MG63 (cell line): ENCODE results near the gene GRID1. TPM values are rescaled to one million over a fixed set of nuclear protein-coding genes. Genes with fewer than 3 reads are reported as not detected.

Experiments
- DNase-seq: peaks from one replicate; pipeline ENCODE4 v3.0.0-alpha.2; 2020
- H3K27me3 ChIP-seq: fragments of 250-450 bp; sonication (Bioruptor Pico); 2 replicates; pipeline ENCODE4 v1.5.1; 2020; ENCODE audit warnings: mild to moderate bottlenecking, moderate library complexity
- H3K36me3 ChIP-seq: fragments of 250-450 bp; sonication (Bioruptor Pico); 2 replicates; pipeline ENCODE4 v1.5.1; 2020; ENCODE audit warnings: mild to moderate bottlenecking, moderate library complexity
- H3K4me3 ChIP-seq: fragments of 250-450 bp; sonication (Bioruptor Pico); 2 replicates; pipeline ENCODE4 v1.5.1; 2020; ENCODE audit warnings: mild to moderate bottlenecking, moderate library complexity
- H3K9me3 ChIP-seq: fragments of 250-450 bp; sonication (Bioruptor Pico); 2 replicates; pipeline ENCODE4 v1.5.1; 2020; ENCODE audit warnings: mild to moderate bottlenecking, moderate library complexity
- total RNA-seq: library from RNA; depleted of rRNA; stranded (reverse); fragments of >200 nt; shearing (Covaris generic); gene quantifications from 2 replicates; pipeline ENCODE4 v1.2.3, GENCODE V29; 2014; ENCODE audit warnings: low replicate concordance

GRID1 gene
- total RNA-seq, 1 experiment from 2014 or later, result 0.10 TPM

DNA sequence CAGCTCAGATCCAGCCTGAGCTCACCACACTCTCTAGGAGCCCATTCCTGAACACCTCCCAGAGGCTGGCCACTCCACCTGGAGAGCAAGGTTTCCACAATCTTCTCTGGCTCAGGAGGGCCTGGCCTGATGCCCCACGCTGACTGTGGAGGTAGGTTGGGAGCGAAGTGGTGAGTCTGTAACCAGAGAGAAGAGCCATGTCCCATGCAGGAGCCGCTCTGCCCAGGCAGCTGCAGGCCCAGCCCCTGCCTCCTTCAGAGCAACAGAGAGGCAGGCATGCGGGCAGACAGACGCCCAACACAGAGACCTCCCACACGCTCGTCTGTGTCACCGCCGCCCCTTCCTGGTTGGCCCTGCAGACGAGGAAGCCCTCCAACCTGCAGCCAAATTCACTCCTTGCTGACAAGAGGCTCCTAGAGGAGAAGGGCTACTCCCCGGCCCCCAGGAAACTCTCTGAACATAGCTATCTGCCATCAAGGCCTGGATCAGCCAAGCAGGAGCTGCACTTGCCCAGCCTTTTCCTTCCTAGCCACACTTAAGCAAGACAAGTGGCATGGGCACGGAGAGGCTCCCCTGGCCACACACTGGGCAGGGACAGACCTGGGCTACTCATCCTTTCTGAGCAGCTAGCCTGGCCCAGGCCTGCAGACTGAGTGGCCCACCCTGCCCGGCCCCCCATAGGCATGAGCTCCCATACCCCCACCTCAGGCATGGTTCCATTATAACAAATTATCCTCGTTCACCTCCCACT, 101.9 kb downstream of the GRID1 start:
- Histone ChIP-seq H3K4me3 (no peak overlapping the region), H3K9me3 (no peaks in the 10 kb centered on the region), H3K27me3 (no peaks in the 10 kb centered on the region), H3K36me3 (no peaks in the 10 kb centered on the region)
- DNase-seq, result no peak

DNA sequence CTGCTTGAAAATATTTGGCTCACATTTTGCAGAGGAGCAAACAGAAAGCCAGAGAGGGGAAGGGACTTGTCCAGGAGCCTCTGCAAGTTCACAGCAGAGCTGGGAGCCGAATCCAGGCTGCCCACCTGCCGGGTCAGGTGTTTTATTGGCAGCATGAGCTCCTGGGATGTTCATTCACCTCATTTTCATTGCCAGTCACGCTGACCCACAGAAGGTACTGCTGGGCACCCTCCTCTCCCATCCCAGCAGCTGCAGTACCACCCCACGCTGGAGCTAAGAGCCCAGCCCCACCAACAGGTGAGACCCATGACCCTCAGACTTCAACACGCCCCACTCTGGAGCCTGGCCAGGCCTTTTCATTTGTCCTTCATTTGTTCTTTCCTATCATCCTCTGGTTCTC, 102.7 kb downstream of the GRID1 start:
- Histone ChIP-seq H3K36me3 (no peaks in the 10 kb centered on the region), H3K4me3 (no peak overlapping the region), H3K9me3 (no peaks in the 10 kb centered on the region), H3K27me3 (no peaks in the 10 kb centered on the region)
- no peak for DNase-seq

DNA sequence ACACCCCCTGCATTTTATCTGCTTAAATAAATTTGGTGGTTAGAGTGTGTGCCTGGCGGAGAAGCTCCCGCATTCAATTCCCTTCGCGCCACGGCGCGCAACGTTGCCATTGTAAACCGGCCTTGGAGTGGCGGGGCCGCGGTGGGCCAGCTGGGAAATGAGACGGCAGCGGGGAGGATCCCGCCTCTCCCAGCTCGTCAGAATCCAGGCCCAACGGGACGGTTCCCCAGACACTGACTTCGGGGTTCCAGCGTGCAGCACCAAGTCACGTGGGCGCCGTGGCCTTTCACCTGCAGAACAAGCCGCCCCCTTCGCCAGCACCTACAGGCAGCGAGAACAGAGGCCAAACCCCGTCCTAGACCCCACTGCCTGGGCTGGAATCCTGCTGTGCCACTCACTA, 103.4 kb downstream of the GRID1 start:
- no peak overlapping the region for H3K4me3 ChIP-seq
- DNase-seq, result no peak
- H3K9me3 ChIP-seq, result no peaks in the 10 kb centered on the region
- H3K36me3 ChIP-seq, result no peaks in the 10 kb centered on the region
- H3K27me3 ChIP-seq, result no peaks in the 10 kb centered on the region

DNA sequence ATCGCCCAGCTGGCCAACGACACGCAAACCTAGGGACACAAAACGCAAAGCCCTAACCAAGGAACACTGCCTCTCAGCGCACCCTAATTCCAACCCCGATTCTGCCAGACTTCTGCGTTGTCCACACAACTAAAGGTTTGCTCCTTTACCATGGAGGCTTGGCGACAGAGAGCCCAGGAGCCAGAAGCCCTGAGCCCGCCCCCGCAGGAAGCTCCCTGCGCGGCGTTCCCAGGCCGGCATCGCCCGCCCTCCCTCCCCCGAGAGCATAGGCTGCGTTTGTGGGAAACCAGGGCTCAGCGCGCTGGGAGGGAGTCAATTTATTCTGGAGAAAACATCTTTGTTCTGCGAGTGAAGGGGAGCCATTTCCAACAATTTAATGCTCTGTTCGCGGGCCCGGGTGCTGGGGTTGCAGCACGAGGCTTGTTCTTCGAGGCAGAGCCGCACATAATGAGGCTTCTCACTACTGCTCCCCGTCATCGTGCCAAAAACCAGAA, 103.9 kb downstream of the GRID1 start:
- Histone ChIP-seq H3K4me3 (no peak overlapping the region), H3K9me3 (no peaks in the 10 kb centered on the region), H3K36me3 (no peaks in the 10 kb centered on the region), H3K27me3 (no peaks in the 10 kb centered on the region)
- DNase-seq, result no peak

DNA sequence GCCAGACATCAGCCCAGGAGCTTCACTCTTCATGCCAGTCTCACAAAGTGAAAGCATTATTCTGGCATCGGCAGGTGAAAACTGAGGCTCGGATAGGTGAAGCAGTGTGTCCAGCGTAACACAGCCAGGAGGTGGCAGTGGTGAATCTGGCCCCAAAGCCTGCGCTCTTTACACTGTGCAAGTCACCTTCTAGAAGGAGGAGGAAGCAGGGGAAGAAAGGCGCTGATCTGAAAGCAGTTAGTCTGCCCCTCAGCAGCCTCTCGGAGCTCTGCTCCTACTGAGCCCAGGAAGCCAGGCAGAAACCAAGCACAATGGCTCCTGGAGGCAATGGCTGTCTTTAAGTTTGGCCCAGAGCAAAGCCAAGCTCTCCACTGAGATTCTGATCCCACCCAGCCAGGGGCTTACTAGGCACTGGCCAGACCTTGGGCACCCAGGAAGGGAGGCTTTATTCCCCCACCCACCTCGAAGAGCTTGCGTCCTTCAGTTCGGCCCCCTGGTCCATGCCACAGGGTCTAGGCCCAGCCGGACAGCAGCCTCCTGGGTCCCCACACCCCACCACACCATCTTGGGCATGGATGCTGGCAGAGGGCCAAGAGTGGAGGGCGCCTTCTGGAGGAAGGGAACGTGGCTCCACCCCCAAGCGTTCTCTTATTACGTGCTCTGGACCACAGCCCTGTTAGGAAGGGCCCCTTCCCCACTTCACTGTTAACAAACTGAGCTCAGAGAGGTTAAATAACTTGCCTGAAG, 104.5 kb downstream of the GRID1 start:
- Histone ChIP-seq H3K4me3 (no peak overlapping the region), H3K9me3 (no peaks in the 10 kb centered on the region), H3K36me3 (no peaks in the 10 kb centered on the region), H3K27me3 (no peaks in the 10 kb centered on the region)
- no peak for DNase-seq

DNA sequence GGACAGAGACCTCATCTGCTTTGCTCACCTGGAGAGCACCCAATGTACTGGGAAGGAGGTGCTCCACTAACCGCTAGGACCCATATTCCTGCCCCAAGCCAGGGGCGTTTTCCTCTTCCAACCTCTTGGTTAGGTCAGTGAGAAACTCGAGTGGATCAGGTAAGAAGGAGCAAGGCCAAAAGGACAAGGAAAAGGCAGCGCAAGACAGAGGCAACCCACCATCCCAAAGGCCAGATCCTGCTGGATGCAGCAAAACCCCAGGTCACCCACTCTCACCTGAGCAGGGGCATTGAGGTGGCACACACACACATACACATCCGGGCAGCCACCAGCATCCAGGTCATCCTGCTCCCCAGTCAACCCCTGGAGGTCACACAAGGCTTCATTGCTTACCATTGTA, 105.1 kb downstream of the GRID1 start:
- no peaks in the 10 kb centered on the region for H3K9me3 ChIP-seq
- H3K4me3 ChIP-seq, result no peak overlapping the region
- no peaks in the 10 kb centered on the region for H3K27me3 ChIP-seq
- H3K36me3 ChIP-seq, result no peaks in the 10 kb centered on the region
- DNase-seq, result no peak

DNA sequence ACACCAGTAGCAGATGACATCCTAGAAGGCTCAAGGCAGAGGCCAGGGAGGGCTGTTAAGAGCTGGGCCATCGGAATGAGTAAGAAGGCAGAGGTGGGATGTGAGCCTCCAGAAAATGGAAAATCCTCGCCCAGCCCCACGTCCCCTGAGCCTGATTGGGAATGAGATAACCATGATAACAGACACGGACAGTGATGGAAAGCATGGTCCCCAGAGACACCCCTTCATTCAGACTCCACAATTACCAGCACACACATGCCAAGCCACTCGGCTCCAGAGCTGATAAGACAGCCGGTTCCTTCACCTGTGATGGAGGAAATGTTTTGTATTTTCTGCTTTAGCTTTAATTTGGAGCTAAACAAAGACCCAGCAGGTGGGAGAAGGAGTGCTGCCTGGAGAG, 106.0 kb downstream of the GRID1 start:
- no peak for DNase-seq
- Histone ChIP-seq H3K27me3 (no peaks in the 10 kb centered on the region), H3K4me3 (no peak overlapping the region), H3K36me3 (no peaks in the 10 kb centered on the region), H3K9me3 (no peaks in the 10 kb centered on the region)

DNA sequence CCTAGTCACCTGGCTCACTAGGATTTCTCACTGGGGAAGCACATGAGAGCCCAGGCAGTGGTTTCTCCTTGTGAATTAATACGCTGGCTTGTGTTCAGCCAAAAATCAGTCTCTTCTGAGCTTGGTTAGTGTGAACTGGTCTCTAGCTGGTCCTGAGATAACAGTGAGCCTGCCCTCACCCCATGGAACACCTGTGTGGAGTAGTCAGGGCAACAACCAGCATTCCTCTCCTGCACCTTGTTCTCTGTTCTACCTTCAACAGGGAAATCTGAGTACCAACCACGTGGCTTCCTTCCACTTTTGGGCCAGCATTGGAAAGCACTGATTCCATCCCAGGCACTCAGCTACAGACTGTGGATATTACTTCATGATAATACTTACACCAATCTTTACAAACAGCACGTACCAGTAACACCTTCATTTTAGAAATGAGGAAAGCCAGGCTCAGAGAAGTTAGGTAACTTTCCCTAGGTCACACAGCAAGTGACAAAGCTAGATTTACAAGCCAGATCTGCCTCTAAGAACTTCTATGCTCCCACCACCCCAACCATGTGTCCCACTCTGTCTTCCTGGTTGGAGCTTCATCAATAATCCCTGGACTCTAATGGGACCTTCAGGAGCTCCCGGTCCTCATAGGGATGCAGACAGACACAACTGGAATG, 106.6 kb downstream of the GRID1 start:
- Histone ChIP-seq H3K4me3 (no peak overlapping the region), H3K36me3 (no peaks in the 10 kb centered on the region), H3K27me3 (no peaks in the 10 kb centered on the region), H3K9me3 (no peaks in the 10 kb centered on the region)
- DNase-seq, result no peak

DNA sequence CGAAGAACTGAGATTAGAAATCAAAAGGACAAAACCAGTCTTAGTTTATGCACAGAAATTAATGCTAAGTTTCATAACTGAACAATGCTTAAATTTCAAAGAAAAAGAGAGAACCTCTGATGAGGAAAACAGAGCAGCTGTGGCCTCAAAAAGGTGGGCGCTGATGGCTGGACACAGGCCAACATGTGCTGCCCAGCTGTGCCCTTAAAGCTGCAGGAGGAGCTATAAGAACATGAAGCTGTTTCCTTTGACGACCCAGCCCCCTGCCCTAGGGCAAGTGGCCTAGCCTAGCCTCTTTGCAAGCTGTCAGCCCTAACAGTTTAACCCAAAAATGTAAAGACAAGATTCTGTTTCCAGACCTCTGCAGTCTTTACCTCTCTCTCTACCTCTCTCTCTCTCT, 107.7 kb downstream of the GRID1 start:
- no peak for DNase-seq
- Histone ChIP-seq H3K36me3 (no peaks in the 10 kb centered on the region), H3K9me3 (no peaks in the 10 kb centered on the region), H3K4me3 (no peak overlapping the region), H3K27me3 (no peaks in the 10 kb centered on the region)

DNA sequence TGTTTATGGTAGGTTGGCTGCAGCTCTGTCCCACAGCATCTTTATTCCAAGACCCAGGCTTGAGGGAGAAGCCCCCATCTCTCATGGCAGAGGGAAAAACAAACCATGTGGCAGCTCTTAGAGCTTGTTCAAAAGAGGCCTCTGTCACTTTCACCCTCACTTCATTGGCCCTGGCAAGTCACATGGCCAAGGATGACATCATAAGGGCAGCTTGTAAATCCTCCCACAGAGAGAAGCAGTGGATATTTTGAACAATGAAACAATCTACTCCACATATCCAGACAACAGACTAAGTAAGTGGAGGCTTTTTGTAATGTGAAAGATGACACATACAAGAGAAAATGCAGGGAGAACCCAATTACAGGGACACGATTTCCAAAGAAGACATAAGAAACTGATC, 108.1 kb downstream of the GRID1 start:
- Histone ChIP-seq H3K36me3 (no peaks in the 10 kb centered on the region), H3K27me3 (no peaks in the 10 kb centered on the region), H3K4me3 (no peak overlapping the region), H3K9me3 (no peaks in the 10 kb centered on the region)
- no peak for DNase-seq

DNA sequence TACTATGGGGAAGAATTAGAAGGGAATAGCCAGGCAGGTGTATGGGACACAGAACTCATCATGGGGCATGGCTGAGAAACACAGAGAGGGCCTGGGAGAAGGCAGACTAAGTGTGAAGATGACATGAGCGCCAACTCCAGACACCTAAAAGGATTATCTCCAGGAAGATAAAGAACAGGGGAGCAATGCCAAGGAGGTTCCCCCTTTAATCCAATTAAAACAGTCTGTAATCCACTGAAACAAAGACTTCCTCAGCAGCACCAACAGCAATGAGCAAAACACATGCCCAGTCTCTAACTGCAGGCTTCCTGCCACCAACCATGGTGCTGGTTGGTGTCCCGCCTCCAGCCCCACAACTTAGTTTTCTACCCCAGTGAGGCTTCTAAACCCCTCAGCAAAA, 108.9 kb downstream of the GRID1 start:
- no peaks in the 10 kb centered on the region for H3K27me3 ChIP-seq
- H3K9me3 ChIP-seq, result no peaks in the 10 kb centered on the region
- H3K4me3 ChIP-seq, result no peak overlapping the region
- no peaks in the 10 kb centered on the region for H3K36me3 ChIP-seq
- DNase-seq, result no peak

DNA sequence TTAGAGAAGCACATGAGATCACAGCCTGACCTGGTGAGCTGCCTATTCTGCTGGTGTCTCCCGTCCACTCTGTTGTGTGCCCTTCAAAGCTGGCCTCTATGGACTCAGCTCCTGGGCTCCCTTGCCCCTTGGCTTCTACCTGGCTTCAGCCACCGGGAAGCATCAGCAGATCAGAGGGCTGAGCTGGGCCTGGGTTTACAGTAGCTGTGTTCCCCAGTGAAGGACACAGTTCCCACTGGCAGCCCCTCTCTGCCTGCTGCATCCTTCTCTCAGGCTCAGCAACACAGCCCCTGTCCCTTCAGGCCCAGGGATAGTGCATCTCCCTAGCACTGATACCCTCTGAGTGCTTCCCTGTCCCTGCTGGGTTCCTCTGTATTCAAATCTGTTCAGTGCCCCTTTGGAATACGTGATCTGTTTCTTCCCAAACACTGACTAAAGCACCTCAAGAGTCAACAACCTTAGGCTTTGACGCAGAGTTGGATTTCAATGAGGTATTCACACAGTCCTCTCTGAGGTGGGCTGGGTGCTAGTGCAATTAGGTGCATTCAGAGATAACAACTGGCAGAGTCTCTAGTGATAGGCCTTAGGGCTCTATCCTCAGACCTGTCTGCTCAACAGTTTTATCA, 109.8 kb downstream of the GRID1 start:
- DNase-seq, result no peak
- Histone ChIP-seq H3K27me3 (no peaks in the 10 kb centered on the region), H3K9me3 (no peaks in the 10 kb centered on the region), H3K4me3 (no peak overlapping the region), H3K36me3 (no peaks in the 10 kb centered on the region)

DNA sequence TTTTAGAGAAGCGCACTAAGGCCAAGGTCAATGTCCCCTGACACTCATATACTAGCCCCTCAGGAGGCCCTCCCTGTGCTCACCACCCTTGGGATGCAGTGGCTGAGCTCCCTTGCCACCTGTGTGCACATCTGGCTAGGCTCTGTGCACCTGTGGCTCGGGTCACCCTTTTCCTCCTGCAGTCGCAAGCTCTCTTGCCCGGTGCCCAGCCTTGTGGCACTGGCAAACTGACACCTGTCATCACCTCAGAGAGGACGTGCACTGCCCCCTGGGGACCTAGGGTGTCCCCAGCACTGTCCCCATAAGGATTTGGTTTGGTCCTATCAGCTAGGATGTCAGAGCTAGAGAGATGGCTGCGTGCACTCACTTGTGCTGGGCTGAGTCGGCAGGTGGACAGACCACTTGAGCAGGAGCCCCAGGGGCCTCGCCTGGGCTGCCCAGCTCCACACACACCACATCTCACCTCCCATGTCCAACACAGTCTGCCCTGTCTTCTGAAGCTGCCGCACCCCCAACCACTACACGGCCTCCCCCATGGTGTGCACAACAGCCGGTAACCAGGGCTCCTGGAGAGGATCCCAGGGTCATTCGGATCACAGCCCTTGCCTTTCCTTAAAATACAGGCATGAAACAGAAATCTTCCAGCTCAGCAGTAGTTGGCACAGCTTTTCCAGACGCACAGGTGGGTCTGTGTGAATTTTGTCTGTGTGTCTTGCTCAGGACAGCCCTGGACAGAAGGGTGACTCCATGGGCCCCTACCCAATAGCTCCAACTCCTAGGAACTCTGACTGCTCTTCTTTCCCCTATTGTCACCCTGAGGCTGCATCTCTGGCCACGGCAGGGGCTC, 111.0 kb downstream of the GRID1 start:
- Histone ChIP-seq H3K36me3 (no peaks in the 10 kb centered on the region), H3K27me3 (no peaks in the 10 kb centered on the region), H3K9me3 (no peaks in the 10 kb centered on the region), H3K4me3 (no peak overlapping the region)
- DNase-seq, result no peak

DNA sequence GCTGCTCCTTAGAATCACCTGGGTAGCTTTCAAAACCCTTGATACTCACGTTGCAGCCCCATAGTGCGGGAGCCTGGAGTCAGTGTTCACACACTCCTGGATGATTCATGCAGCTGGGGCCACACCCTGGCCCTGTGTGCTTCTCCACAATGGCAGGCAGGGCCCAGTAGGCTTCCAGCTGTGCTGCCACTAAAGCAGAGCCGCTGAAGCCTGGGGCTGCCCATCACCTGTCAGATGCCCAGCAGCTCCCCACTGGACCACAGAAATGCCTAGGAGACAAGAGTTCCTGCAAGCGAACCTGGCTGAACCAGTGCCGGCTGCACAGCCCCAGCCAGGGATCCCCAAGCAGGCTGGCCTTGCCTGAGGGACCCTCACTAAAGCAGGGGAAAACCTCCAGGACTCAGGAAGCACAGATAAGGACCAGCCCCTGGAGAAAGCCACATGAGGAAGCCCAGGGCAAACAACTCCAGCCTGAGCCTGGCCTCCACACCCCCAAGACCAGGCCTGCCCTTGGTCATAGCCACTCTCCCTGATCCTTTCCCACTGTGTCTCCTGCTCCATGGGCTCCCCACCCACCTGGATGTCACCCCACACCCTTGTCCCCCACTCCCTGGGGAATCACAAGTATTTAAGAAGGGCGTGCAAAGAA, 111.9 kb downstream of the GRID1 start:
- Histone ChIP-seq H3K9me3 (no peaks in the 10 kb centered on the region), H3K27me3 (no peaks in the 10 kb centered on the region), H3K4me3 (no peak overlapping the region), H3K36me3 (no peaks in the 10 kb centered on the region)
- DNase-seq, result peak; percentile 12

DNA sequence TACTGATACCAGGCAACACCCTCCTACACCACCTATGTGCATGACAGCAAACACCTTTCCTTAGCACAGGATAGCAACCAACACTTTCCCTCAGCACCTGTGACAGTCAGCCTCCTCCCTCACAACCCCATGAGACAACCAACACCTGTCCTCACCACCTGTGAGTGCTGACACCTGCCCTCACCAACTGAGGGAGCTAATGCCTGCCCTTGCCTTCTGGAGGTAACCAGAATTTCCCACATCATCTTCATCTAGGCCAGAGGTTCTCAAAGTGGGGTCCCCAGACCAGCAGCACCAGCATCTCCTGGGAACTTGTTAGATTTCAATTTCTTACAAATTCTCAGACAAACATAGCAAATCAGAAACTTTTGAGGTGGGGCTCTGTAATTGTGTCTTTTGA, 112.5 kb downstream of the GRID1 start:
- Histone ChIP-seq H3K9me3 (no peaks in the 10 kb centered on the region), H3K36me3 (no peaks in the 10 kb centered on the region), H3K27me3 (no peaks in the 10 kb centered on the region), H3K4me3 (no peak overlapping the region)
- no peak for DNase-seq
